HG03060 (cell line): ENCODE measurements around the gene RNU5D-1.
"Not testable (repeated sequence)": the region's sequence is repeated elsewhere in the genome, so short reads cannot be mapped to it uniquely, and the experiment has no call there.

Experiments used
- ATAC-seq: cut with Tn5 transposase; IDR thresholded peaks from one replicate; pipeline ENCODE4 v1.9.1; 2021; ENCODE audit warnings: low read depth, moderate number of reproducible peaks; ENCODE audit not compliant: unreplicated experiment

The RNU5D-1 gene

DNA sequence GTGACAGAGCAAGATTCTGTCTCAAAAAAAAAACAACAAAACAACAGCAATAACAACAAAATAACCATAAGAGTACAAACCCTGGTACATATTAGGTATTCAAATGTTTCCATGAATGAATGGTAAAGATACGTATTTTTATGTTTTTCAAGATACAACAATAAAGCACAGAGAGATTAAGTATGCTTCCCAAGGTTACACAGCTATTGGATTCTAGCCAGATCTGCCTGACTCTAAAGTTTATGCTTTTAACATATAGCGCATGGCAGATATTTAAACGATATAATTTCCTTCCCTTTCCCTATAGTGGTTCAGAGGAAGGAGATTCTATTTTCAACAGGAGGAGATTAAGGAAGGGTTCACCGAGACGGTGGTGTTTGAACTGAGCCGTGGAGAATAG, 25.5 kb downstream of the RNU5D-1 start:
- ATAC-seq: no peak

DNA sequence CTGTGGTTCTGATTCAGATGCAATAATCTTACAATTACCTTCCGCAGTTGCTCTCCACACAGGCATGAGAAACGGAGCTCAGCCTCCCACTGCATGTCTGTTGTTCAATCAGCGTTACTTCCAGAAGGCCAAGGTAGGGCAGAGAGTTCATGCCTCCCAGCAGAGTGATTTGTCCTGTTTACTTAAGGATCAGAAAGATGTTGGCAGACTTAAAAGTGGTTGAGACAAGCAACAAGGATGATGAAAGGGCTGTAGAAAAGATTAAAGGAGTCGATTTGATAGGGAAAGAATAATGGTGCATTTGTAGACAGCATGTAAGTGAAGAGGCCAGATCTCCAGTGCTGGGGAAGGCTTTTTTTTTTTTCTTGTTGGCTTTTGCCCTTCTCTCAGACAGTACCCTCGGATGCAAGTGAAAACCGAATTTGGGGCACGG, 29.8 kb downstream of the RNU5D-1 start:
- no peak for ATAC-seq

DNA sequence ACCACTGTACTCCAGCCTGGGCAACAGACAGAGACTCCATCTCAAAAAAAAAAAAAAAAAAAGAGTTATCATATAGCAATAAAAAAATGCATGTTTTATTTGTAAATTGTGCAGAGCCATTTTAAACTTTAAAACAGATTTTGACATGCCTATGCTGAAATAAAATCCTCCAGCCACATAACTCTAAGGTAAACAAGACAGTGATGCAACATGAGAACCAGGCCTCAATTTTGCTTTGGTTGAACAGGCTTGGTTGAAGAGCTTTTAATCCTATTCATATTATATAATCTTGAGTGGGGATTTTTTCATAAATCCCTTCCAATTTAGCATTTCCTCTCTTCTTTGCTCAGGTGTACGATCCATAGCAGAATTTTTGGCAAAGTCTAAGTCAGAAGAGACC, 30.4 kb downstream of the RNU5D-1 start:
- ATAC-seq: no peak

DNA sequence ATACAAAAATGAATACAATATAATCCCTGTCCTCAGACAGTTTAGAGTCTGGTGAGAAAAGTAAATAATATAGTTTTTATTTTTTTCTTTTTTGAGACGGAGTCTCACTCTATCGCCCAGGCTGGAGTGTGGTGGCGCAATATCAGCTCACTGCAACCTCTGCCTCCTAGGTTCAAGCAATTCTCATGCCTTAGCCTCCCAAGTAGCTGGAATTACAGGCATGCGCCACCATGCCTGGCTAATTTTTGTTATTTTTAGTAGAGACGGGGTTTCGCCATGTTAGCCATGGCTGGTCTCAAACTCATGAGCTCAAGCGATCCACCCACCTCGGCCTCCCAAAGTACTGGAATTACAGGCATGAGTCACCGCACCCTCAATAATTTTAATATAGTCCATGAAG, 31.6 kb downstream of the RNU5D-1 start:
- not testable (repeated sequence) for ATAC-seq

DNA sequence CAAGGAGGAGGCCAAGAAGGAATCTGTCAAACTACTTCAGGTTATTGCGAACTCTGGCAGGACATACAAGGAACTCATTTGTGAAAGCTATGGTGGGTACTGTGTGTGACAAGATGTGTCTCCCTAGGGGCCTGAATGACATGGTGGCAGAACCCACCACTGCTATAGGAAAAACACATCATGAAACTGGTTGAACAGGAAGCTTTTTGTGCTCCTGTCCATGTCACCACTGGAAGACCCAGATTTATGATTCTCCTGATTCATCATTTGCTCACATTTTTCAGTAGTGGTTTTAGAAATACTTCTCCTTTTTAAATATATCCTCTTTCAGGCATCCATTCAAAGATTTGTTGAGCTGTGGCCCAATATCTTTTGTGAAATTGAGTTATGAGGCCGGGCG, 32.8 kb downstream of the RNU5D-1 start:
- no peak for ATAC-seq

DNA sequence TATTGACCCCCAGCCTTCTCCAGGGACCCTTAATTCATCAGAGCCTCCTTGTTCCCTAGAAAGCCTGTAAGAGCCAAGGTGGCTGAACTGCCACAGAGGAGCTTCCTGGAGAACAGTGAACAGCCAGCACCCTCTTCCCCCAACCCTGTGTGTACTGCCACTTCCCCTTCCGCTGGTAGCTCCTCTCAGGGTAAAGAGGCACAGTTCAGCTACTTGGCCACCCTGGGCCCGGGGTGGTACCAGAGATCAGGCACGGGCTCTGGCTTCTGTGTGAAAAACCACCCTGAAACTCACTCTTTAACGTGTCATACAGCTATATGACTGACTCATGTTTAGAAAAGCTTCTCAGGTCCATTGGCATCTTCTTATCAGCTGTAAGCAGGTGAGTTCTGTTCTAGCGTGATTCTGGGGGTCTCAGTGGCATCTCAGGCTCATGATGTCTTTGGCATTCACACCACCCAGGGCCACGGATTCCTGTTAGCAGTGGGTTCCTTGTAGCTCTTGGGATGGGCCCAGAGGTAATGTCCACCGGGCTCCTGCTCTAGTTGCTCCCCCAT, 34.1 kb downstream of the RNU5D-1 start:
- ATAC-seq: no peak

DNA sequence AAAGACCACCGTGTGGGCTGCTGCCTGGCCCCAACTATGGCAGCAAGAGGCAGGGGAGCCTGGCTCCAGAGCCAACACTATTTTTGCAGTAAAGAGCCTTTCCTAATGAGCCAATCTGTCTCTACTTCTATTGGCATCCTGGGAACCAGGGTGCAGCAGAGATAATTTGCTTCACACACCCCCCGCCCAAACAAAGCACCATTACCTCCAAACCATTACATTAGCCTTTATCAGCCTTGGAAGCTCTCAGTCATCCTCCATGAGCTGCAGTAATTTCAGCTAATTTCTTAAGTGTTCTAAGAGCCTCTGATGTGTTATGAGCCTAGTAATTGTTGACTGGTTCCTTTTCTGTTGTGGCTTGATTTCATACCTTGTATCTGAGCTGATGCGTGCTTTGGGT, 34.9 kb downstream of the RNU5D-1 start:
- no peak for ATAC-seq

DNA sequence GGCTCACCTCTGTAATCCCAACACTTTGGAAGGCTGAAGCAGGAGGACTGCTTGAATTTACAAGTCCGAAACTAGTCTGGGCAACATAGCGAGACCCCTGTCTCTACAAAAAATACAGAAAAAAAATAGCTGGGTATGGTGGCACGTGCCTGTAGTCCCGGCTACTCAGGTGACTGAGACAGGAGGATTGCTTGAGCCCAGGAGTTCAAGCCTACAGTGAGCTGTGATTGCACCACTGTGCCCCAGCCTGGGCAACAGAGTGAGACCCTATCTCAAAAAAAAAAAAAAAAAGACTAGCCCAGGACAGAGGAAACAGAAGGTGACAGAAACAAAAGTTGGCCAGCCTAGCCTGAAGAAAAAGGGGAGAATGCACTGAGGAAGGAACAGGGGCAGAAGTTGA, 35.3 kb downstream of the RNU5D-1 start:
- no peak for ATAC-seq

DNA sequence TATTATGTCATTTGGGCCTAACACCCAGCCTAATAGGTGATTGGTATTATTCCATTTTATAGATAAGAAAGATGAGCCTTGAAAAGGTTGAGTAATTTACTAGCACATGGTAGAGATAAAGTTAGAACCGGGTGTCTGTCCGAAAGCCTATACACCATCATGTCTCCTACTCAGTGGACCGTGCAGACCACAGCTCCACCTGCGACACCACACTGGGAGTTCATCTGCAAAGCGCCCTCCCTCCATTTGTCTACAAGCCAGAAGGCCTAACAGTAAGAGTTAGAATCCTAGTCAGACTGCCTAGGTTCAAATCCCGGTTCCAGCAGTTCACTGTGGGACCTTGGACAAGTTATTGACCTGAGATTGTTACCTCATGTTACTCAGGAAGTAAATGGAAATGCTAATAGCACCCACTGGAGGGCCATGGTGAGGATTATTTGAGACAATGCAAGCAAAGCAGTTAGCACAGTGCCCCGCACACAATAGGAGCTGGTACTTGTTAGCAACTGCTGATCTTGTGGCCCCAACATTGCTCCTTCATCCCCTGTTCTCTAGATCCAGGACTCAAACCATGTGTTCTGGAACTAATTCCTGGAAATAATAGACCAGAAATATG, 36.0 kb downstream of the RNU5D-1 start:
- no peak for ATAC-seq

DNA sequence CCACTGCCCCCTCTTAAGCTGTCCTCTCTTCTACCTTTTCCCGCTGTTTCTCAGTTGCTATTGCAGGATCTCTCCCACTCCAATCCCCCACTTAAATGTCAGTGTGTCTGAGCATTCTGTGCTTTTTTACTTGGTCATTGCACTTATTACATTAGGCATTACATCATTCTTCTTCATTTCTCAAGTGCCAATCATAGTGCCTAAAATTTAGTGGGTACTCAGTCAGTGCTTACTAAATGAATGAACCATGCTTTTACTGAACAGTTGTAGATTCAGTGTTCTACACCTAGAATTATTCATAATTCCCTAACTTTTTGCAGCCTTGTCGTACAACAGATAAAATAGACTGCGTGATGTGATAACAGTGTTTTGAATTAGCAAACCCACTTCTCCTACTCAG, 37.1 kb downstream of the RNU5D-1 start:
- no peak for ATAC-seq

DNA sequence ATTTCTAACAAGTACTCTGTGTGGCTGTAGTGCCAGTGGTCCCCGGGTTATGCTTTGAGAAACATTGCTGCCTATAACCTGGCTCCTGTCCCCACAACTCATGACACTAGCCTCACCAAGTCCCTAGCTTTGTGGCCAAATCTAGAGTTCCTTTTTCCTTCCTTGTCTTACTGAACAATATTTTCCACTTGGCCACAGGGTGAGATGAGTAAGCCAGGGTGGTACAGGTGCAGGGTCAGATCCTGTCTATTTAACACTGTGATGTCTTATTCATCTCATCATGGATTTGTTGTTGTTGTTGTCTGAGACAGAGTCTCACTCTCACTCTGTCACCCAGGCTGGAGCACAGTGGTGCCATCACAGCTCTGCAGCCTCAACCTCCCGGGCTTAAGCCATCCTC, 37.8 kb downstream of the RNU5D-1 start:
- ATAC-seq: no peak

DNA sequence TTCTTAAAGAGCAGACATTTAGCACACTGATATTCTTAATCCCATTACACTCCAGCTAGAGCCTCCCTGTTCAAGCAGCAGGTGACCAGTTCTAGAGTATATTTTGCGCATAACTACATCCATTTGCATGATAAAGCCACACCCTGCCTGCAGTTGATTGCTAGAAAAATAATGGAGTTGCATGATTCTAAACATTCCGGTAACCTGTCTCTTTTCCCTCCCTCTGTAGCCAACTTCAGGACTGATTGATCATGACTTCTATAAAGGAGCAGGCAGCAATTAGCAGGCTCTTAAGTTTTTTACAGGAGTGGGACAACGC, 41.6 kb downstream of the RNU5D-1 start:
- no peak for ATAC-seq

DNA sequence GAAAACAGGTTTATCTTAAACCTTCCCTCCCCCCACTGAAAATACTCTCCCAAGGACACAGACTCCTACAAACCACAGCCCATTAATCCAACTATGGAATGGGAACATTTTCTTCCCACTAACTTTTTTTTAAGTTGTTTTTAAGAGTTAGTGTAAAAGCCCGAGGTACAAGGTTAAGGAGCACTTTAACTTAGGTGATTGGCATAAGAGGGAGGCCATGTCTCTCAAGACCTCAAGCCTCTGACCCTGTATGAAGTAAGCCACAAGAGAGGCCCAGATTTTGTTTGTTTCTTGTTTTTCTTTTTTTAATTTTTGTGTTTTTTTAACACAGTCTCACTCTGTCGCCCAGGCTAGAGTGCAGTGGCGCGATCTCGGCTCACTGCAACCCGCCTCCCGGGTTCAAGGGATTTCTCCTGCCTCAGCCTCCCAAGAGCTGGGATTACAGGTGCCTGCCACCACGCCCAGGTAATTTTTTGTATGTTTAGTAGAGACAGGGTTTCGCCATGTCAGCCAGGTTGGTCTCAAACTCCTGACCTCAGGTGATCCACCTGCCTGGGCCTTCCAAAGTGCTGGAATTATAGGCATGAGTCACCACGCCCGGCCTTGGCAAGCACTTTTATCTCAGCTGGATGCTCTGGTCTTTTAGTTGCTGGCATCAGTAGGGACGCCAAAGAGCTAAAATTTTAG, 42.1 kb downstream of the RNU5D-1 start:
- ATAC-seq: no peak

DNA sequence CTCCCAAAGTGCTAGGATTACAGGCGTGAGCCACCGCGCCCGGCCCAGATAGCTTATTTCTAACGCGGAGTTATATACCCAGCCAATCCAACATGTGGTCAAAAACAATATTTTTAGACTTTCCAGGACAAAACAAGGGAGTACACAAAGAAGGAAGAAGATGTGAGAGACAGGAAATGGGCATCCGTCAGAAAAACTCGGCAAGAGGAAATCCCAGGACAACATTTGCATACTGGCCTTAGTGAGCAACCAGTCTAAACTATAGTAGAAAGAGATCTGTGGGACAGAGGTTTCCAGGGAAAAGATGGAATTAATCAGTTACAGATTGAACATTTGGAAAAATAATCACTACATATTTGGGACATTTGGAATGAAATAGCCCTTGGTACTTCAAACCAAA, 45.1 kb downstream of the RNU5D-1 start:
- ATAC-seq: no peak

DNA sequence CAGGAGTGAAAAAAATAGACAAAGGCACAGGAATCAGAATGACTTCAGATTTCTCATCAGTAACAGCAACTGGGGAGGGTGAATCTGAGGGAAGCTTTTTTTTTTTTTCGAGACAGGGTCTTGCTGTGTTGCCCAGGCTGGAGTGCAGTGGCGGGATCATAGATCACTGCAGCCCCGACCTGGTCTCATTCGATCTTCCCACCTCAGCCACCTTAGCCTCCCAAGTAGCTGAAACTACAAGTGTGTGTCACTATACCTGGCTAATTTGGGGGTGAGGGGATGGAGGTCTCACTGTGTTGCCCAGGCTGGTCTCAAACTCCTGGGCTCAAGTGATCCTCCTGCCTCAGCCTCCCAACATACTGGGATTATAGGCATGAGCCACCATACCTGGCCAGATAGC, 45.8 kb downstream of the RNU5D-1 start:
- no peak for ATAC-seq

DNA sequence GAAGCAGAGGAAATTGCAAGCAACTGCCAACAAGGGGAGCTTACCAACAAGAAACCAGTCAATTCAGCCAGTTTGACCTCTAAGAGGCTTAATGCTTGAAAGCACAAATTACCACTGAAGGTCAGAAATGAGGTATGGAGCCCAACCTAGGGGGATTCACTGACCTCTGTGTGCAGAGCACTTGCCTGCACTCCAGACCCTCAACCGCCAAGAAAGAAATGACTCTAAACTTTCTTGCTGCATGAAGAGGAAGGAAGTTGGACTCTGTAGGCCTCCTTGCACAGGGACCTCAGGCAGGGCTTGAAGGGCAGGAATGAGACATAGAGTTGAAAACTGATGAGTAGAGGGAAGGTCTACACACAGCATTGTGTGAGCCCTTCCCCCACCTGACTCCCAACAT, 46.4 kb downstream of the RNU5D-1 start:
- no peak for ATAC-seq

DNA sequence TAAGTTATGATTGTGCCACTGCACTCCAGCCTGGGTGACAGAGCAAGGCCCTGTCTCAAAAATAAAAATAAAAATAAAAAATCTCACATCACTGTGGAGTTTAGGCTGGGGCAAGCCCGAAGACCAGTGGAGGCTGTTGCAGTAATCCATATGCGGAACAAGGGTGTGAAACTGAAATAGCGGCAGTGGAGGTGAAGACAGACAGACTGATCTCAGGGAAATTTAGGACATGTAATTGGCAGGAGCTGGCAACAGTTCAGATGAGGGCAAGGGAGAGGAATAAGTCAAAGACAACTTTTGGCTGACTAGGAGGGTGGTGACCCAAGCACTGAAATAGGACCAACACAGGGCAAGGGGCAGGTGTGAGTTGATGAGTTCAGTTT, 48.1 kb downstream of the RNU5D-1 start:
- ATAC-seq: no peak

DNA sequence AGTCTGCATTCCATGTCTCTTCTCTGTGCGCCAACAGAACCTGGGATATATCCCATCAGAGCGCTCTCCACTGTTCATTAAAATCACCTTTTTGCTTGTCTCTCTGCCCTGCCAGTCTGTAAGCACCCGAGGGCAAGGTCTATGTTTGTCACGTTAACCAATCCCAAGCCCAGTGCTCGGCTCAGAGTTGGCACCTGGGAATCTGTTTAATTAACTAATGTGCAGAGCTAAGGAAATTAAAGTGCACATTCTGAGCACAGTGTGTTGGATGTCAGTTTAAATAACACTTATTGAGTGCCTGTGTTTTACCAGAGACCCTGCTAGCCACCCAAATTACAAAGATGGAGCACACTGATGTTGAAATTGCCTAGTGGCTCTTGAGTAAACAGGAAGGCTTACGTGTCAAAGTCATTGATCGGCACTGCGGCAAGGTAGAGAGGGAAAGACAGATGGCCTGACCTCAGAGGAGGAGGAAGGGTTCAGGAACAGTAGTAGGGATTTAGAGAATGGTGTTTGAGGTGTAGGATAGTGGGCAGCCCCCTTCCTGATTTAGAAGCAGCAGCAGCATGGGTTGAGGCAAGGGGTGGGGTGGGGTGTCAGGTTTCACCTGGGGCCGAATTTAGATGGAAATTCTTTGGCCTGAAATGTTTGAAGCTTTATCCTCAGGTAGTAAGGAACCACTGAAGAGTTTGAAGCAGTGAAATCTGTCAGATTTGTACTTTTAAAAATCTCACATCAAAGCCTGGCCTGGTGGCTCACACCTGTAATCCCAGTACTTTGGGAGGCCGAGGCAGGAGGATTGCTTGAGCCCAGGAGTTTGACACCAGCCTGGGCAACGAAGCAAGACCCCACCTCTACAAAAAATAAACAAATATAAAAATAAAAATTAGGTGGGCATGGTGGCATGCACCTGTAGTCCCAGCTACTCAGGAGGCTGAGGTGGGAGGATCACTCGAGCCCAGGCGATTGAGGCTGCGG, 48.8 kb downstream of the RNU5D-1 start:
- ATAC-seq: no peak
